Body of pancreas (tissue), 4 donors: ENCODE measurements around the gene S100A2. TPM values are rescaled to one million over a fixed set of nuclear protein-coding genes. Genes with fewer than 3 reads are reported as not detected.
A peak's percentile ranks its signal among the peaks of the same experiment; 100 is the strongest.

Source experiments
- ATAC-seq: fragments of 150-250 bp; one replicate; pipeline ENCODE4 v1.9.1; 2016
- DNase-seq, 4 donors: peaks; one replicate each; pipeline ENCODE4 v3.0.0-alpha.2; 2019
- H3K27ac ChIP-seq, 4 donors: fragments of 200-600 bp; sonication (generic); 1 replicate in 3 of 4; 2 replicates in 1 of 4; pipeline versions ENCODE4 v1.5.1 to v1.6.1; 2016 to 2019; ENCODE audit warnings: mild to moderate bottlenecking in 1 of 4, mixed read lengths in 1 of 4, moderate library complexity in 1 of 4
- H3K27me3 ChIP-seq, 2 donors: fragments of 200-600 bp; sonication (generic); one replicate each; pipeline ENCODE4 v1.6.0; 2016; ENCODE audit warnings: mild to moderate bottlenecking in 1 of 2
- H3K36me3 ChIP-seq, 2 donors: fragments of 200-600 bp; sonication (generic); replicated peaks in 1 of 2; 2 replicates each; pipeline ENCODE4 v1.5.1; 2016; ENCODE audit warnings: low read depth in 2 of 2; ENCODE audit not compliant: insufficient read depth in 1 of 2
- H3K4me1 ChIP-seq: fragments of 200-600 bp; sonication (generic); one replicate; pipeline ENCODE4 v1.6.0; 2016
- H3K4me3 ChIP-seq, 2 donors: fragments of 200-600 bp; sonication (generic); 1 replicate in 1 of 2; 2 replicates in 1 of 2; pipeline ENCODE4 v1.5.1; 2016 to 2019
- H3K9me3 ChIP-seq, 3 donors: fragments of 200-600 bp; sonication (generic); 1 replicate in 2 of 3; 2 replicates in 1 of 3; pipeline ENCODE4 v1.5.1; 2016
- CTCF ChIP-seq, 7 experiments: fragments of 450-650 bp in 4 of 7; fragments of 200-600 bp in 3 of 7; sonication (generic) in 3 of 7; IDR thresholded peaks; one replicate each; pipeline ENCODE4 v1.5.1; 2016 to 2019; ENCODE audit warnings: antibody characterized with exemption in 7 of 7
- POLR2A ChIP-seq, 3 donors: fragments of 450-650 bp; IDR thresholded peaks; one replicate each; pipeline ENCODE4 v1.6.1; 2016; ENCODE audit warnings: antibody characterized with exemption in 3 of 3, mild to moderate bottlenecking in 2 of 3
- WGBS, 2 donors: methylation state at CpG; one replicate each; pipeline ENCODE4 v1.1.5; 2017; 5-methylcytosine and 5-hydroxymethylcytosine counted together
- intact Hi-C: fragments of 100-400 bp; cut with DNase I; formaldehyde crosslinking; loops from one replicate; pipeline ENCODE4 v1.15.1; 2023
- total RNA-seq, 2 donors: library from RNA; depleted of rRNA; stranded (reverse); fragments of >200 nt; gene quantifications; one replicate each; pipeline ENCODE4 v1.1.0, GENCODE V29; 2016

S100A2 gene
- total RNA-seq, 2 donors from 2014 or later = not detected

GRCh38 chr1:153534925-153535241 is 30.8 kb downstream of the S100A2 start:
- Histone ChIP-seq H3K27ac (peak overlapping the region; percentile 77 to 88 (median 86)), H3K27me3 (no peaks in the 10 kb centered on the region), H3K9me3 (no peaks in the 10 kb centered on the region), H3K4me1 (peaks cover 45% of the 10 kb centered on the region), H3K36me3 (no peaks in the 10 kb centered on the region), H3K4me3 (no peak overlapping the region)
- intact Hi-C loops = no loop called here
- no peak for ATAC-seq
- TF ChIP-seq CTCF (IDR thresholded peaks at IDR 0.05) = no peak
- TF ChIP-seq POLR2A (IDR thresholded peaks at IDR 0.05) = no peak
- 84 to 93% methylated on average over 2 to 3 of the region's 3 CpGs for WGBS, 2 donors
- DNase-seq = no peak

- no peak overlapping the region for H3K4me3 ChIP-seq
- ATAC-seq (no peak), DNase-seq (no peak)
- no peak for TF ChIP-seq CTCF (IDR thresholded peaks at IDR 0.05)
- no peak for TF ChIP-seq POLR2A (IDR thresholded peaks at IDR 0.05)
- WGBS, 2 donors = 77 to 80% methylated on average over 7 of the region's 7 CpGs
- H3K27me3 ChIP-seq = no peaks in the 10 kb centered on the region
- H3K9me3 ChIP-seq = no peaks in the 10 kb centered on the region
- H3K36me3 ChIP-seq = no peaks in the 10 kb centered on the region
- peak overlapping the region; percentile 77 to 88 (median 86) for H3K27ac ChIP-seq
- peaks cover 45% of the 10 kb centered on the region for H3K4me1 ChIP-seq
- intact Hi-C loops = no loop called here
Observed at GRCh38 chr1:153534226-153534924, 31.3 kb downstream of the S100A2 start.

- DNase-seq = no peak
Observed at GRCh38 chr1:153533689-153534201, 31.9 kb downstream of the S100A2 start.

GRCh38 chr1:153532769-153533599 is 32.7 kb downstream of the S100A2 start:
- DNase-seq (peak; percentile 64 to 77 (median 76)), ATAC-seq (peak; percentile 61)
- intact Hi-C loops = no loop called here
- WGBS, 2 donors = 28 to 37% methylated on average over 32 to 34 of the region's 34 CpGs
- H3K27ac ChIP-seq = peak overlapping the region in 3 of 4 donors; percentile 39 to 88 (median 85)
- no peak overlapping the region for H3K4me3 ChIP-seq
- no peaks in the 10 kb centered on the region for H3K9me3 ChIP-seq
- no peaks in the 10 kb centered on the region for H3K36me3 ChIP-seq
- peaks cover 35% of the 10 kb centered on the region for H3K4me1 ChIP-seq
- H3K27me3 ChIP-seq = no peaks in the 10 kb centered on the region
- TF ChIP-seq POLR2A (IDR thresholded peaks at IDR 0.05) = no peak
- TF ChIP-seq CTCF (IDR thresholded peaks at IDR 0.05) = peak; percentile 58 to 84 (median 75)

More at GRCh38 chr1:153533689-153534201, 31.9 kb downstream of the S100A2 start:
- WGBS, 2 donors = 53 to 54% methylated on average over 11 to 13 of the region's 13 CpGs
- Histone ChIP-seq H3K4me3 (no peak overlapping the region), H3K36me3 (no peaks in the 10 kb centered on the region), H3K4me1 (peaks cover 43% of the 10 kb centered on the region), H3K27ac (peak overlapping the region in 3 of 4 donors; percentile 85 to 88 (median 86)), H3K9me3 (no peaks in the 10 kb centered on the region), H3K27me3 (no peaks in the 10 kb centered on the region)
- no peak for TF ChIP-seq POLR2A (IDR thresholded peaks at IDR 0.05)
- no peak for TF ChIP-seq CTCF (IDR thresholded peaks at IDR 0.05)
- intact Hi-C loops = no loop called here
- no peak for ATAC-seq
